Activated CD4-positive, CD25-positive, alpha-beta regulatory T cell treated with anti-CD3 and anti-CD28 coated beads, Interleukin-2, amount 50 U/mL, for 24 hours (primary cell): ENCODE results near the gene SPAG9.

ENCODE experiments used
- ATAC-seq, 2 donors: fragments of 150-1000 bp; cut with Tn5 transposase; one replicate each; pipeline ENCODE4 v1.10.0; 2021; ENCODE audit warnings: mild to moderate bottlenecking in 1 of 2, moderate library complexity in 1 of 2

SPAG9 gene

DNA sequence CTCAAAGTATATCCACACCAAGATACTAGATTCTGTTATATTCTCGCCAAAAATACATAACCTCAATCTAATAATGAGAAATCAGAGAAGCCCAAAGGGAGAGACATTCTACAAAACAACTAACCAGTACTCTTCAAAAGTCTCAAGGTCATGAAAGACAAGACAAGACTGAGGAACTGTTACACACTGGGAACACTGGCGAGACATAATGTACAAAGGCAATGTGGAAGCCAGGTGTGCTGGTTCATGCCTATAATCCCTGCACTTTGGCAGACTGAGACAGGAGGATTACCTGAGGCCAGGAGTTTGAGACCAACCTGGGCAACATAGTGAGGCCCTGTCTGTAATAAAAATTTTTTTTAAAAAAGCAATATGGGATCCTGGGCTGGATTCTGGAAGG is 85.9 kb downstream of the SPAG9 start:
- no peak for ATAC-seq

DNA sequence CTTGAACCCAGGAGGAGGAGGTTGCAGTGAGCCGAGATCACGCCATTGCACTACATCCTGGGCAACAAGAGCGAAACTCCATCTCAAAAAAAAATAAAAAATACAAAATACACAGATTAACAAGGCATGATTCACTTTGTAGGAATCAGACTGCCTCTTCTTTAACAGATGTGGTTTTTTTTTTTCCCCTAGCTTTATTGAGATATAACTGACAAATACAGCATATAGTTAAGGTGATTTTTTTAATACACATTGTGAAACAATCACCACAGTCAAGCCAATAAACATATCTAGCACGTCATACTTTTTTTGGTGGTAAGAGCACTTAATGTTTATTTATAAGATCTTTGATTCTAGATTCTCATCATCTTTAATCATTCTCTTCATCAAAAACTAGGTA is 87.8 kb downstream of the SPAG9 start:
- ATAC-seq: peak in 1 of 2 donors; percentile 12

DNA sequence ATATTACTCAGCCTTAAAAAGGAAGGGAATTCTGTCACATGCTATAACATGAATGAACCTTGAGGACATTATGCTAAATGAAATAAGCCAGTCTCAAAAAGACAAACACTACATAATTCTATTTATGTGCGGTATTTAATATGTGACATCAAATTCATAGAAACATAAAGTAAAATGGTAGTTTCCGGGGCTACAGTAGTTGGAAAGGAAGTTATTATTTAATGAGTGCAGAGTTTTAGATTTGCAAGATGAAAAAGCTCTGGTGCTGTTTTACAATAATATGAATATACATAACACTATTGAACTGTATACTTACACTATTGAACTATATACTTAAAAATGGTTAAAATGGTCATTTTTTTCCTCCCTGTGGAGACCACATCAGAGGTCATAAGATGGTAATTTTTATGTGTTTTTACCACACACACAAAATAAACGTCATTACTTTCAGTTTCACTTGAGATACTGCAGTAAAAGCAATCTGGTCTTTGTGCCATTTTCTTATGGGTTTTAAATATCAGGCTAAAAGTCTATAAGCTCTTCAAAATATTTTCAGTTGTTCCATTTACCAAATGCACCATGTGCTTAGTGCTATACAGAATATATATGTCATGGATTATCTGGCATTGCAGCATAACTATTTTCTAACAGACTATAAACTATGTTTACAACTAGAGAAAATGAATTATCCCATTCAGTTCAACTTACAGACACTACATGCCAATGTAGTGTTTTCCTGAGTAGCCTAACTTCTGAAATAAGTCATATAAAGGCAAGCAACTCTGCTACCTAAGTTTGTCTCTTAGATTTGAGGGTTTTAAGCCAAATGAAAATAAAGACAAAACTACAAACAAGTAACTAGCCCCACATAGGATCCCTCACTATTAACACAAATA is 90.9 kb downstream of the SPAG9 start:
- peak; percentile 88 for ATAC-seq

DNA sequence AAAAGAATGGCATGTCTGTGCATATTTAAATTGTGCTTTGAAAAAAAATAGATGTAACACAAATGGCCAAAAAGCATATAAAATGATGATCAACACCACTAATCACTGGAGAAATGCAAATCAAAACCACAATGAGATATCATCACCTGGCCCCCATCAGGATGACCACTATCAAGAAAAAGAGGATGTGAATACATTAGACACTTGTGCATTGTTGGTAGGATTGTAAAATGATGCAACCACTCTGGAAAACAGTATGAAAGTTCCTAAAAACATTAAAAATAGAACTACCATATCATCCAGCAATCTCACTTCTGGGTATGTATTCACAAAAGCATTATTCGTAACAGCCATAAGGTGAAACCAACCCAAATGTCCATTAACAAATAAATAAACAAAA is 91.5 kb downstream of the SPAG9 start:
- ATAC-seq: no peak

DNA sequence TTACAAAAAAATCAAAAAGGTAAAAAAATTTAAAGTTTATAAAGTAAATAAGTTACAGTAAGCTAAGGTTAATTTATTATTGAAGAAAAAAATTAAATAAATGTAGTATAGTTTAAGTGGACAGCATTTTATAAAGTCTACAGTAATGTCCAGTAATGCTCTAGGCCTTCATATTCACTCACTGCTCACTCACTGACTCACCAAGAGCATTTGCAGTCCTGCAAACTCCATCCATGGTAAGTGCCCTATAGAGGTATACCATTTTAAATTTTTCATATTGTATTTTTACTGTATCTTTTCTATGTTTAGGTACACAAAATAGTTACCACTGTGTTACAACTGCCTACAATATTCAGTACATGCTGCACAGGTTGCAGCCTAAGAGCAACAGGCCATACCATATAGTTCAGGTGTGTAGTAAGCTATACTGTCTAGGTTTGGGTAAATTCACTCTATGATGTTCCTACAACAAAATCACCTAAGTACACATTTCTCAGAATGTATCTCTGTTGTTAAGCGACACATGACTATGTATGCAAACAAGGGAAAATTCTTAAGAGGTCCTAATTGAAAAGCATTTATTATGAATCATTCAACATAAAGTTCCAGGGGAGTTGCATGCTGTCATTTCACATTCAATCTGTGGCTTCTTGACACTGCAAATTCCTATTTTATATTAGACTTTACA is 92.3 kb downstream of the SPAG9 start:
- ATAC-seq: no peak

DNA sequence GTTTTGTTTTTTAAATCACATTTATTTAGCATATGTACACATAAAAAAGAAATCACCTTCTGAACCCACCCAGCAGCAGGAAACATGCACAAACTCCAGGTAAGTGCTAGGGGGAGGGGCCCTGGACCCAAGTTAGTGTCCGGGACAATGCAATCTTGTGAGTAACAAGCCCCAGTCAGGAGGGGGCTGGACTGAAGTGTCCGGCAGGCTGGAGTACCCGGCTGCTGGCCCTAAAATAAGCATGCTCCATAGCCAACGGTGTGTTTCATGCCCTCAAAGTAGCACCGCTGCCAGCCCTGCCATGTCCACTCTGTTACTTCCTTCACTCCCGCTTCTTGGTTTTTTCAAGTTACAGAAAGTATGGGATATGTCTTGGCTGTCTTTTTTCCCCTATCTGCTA is 102.1 kb downstream of the SPAG9 start:
- ATAC-seq: no peak

DNA sequence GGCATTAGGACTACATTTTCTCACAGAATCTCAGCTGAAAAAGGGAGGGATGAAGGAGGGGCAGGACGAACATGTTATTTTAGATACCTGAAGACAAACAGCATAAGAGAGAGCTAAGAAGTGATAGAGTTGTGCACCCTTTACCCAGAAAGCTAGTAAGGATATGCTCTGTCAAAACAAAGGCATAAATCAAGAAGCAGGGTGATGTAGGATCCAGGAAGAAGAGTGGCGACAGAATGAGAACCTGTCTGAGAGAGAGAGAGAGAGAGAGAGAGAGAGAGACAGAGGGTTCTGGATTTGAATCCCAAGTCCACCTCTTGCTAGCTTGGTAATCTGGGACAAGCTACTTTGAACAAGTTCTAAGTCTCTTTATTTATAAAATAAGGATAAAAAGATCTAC is 103.4 kb downstream of the SPAG9 start:
- ATAC-seq: no peak

DNA sequence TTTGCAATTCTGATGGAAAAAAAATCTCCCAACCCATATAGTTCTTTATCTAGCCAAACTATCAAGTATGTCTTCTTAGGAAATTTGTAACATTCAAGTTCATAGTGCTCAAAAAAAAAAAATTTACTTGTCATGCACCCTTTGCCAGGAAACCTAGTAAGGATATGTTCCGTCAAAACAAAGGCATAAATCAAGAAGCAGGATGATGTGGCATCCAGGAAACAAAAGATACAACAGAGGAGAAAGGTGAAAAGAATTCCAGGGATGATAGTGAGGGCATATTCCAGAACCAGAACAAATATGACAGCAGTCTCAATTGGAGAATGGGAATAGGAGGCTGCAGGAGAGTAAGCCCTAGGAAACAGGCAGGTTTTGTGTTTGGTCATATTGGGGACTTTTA is 104.6 kb downstream of the SPAG9 start:
- ATAC-seq: no peak

DNA sequence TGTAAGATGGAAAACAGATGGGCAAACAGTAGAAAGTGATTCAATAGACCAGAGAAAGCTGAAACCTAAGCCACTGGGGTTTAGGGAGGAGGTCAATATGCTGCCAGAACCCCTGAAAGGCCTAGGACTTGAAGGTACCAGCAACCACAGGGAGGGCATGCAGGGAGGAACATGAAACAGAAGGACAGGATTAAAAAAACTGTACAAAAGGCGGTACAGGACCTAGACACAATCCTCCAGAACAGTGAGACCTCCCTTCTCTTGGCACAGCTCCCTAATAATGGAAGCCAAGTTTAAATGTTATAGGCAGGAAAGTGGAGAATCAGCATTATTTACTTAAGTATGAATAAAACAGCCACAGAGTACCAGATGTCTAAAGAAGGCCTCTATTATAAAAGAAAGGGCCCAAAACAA is 105.5 kb downstream of the SPAG9 start:
- ATAC-seq: no peak

DNA sequence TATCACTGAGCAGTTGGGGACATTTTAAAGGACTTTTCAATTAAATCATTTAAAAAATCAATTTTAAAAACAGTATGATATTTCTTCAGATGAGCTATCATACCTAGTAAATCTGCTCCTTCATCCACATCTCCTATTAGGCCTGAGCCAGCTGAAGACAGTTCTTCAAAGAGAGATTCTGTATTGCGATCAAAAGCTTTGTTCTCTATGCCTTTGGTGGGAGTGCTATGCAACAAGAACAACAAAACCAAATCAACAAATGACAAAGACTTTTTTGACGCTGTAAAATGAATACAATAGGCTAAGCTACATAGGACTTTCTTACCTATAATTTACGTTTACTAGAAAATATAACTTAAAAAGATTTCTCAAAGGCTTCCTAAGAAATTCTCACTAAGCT is 106.5 kb downstream of the SPAG9 start:
- ATAC-seq: no peak

DNA sequence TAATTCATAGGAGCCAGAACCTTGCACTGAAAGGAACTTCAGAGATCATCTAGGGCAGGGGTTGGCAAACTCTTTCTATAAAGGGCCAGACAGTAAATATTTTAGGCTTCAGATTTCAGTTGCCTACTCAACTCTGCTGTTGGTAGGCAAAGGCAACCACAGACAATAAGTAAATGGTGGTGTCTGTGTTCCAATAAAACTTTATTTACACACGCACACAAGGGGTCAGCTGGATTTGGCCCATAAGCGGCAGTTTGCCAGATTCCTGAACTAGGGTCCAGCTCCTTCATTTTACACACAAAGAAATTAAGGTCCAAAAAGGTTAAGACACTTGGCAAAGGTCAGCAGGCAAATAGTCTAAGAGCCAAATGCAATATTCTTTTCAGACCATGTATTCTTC is 107.3 kb downstream of the SPAG9 start:
- no peak for ATAC-seq

DNA sequence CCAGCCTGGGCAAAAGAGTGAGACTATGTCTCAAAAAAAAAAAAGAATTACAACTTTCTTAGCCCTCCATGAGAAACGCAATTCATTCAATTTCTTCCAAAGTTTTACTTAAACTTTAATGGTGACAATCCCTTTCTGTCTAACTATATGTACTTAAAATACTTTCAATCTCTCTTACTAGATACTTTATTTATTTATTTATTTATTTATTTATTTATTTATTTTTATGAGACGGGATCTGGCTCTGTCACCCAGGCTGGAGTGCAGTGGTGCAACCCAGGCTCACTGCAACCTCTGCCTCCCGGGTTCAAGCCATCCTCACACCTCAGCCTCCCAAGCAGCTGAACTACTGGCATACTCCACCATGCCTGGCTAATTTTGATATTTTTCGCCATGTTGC is 108.1 kb downstream of the SPAG9 start:
- ATAC-seq: no peak

DNA sequence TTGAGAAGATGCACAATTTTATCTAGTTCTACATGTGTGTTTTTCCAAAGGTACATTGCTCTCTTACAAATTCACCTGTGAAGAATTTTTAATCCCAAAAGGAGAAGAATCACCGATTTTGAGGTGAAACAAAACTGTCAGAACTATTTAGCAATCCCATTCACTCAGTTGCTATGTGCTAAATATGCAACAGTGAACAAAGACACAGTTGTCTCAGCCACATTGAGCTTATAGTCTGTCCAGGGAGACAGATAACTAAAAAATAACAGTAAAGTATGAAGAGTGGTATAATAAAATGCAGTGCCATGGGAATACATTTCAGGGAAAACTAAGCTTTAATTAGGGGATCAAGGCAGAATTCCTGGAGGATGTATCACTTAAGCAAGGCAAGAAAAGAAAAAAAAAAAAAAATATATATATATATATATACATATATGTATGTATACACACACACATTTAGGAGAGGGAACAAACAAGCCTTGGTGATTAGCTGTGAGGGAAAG is 110.4 kb downstream of the SPAG9 start:
- ATAC-seq: no peak

DNA sequence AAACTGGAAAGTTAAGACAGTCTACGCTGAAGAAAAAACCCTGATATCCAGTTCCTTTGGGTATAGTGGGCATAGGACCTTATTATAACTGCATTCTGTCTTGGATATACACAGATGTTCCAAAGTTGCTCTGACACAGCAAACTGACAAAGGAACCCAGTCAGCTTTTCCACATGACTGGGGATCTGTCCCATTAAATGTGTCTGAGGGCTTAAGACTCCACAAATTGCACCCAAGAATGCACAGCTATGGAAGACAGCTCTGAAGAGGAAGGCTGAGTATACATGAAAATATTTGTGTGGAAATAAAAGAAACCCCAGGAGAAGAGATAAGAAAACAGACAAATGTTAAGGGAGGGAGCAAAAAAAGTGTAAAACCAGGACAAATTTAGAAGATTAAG is 114.1 kb downstream of the SPAG9 start:
- no peak for ATAC-seq

DNA sequence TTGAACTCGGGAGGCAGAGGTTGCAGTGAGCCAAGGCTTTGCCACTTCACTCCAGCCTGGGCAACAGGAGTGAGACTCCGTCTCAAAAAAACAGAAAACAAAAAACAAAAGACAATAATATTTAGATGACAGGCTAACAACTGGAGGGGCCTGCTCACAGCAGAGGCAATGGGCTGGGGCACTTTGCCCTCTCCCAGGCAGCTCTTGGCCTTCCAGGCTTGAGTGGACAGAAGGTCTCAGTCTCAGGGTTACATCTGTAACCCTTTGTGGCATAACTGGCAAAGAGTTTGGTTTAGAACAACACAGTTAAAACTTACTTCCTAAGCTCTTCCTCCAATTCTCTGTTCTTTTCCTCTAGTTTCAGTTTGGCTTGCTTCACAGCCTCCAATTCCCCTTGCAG is 114.9 kb downstream of the SPAG9 start:
- no peak for ATAC-seq

DNA sequence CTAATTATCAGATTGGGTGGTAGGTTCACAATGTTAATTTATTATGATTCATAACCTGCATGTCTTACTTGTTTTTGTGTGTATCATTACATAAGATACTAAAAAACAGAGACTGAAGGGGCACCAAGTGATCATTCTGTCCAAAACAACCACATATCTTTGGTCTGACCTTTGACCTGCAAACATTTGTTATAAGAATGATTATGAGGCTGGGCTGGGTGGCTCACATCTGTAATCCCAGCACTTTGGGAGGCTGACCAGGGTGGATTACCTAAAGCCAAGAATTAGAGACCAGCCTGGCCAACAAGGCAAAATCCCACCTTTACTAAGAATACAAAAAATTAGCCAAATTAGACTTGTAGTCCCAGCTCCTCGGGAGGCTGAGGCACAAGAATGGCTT is 116.4 kb downstream of the SPAG9 start:
- ATAC-seq: no peak

DNA sequence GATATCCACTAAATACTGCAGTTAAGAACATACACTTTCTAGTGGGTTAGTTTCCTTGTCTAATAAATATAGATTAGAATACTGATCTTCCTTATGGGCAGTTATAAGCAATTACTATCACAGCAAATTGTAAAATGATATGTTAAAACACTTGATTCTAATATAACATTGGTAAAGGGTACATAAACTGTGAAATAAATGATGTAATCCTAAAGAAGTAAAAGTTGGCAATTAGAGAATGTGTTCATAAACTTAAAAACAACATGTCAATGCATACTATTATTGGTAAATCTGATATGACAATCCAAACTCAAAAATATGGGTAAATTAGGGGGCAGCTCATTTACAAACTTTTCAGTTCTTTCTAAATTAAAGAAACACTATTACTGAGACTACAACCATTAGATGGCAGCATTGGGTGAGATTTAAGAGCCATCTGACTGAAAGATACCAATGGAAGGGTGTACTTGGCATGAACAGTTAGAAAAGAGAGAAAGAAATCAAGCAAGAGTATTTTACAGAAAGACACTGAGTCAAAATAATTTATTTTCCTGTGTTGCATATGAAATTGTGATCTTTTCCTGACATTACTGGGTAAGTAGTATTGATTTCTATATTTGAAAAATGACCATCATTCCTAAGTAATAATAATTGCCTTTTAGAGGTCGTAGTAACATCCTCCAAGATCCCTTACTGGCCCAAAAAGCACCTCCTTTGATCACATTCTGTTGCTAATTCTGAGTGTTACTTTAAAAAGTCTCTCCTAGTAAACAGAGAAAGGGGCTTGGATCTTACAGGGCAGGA is 119.6 kb downstream of the SPAG9 start:
- peak; percentile 65 to 70 for ATAC-seq

DNA sequence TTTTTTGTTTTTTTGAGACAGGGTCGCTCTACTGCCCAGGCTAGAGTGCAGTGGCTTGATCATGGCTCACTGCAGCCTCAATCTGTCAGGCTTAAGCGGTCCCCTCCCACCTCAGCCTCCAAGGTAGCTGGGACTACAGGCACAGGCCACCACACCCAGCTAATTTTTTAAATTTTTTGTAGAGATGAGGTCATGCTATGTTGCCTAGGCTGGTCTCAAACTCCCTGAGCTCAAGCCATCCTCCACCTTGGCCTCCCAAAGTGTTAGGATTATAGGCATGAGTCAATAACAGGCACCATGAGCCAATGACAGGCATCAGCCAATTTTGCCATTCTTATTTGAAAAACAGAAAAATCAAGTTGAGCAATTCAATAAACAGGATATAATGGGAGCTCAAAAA is 125.0 kb downstream of the SPAG9 start:
- ATAC-seq: no peak

DNA sequence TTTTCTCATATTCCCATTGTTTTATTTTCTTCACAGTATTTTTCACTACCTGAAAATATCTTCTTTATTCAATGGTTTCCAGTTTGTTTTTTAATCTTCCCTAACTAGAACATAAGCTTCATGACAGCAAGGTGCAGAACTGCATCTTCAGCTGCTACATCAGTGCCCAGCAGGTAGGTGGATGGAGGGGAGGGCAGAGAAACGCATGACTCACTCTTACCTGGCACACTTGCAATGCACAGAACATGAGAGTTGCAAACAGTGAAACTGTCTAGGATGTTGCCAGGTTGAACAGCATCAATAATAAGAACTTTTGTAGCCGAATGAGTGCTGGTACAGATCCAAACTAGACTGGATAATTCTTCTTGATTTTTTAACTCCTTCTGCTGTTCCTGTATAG is 127.1 kb downstream of the SPAG9 start:
- no peak for ATAC-seq

DNA sequence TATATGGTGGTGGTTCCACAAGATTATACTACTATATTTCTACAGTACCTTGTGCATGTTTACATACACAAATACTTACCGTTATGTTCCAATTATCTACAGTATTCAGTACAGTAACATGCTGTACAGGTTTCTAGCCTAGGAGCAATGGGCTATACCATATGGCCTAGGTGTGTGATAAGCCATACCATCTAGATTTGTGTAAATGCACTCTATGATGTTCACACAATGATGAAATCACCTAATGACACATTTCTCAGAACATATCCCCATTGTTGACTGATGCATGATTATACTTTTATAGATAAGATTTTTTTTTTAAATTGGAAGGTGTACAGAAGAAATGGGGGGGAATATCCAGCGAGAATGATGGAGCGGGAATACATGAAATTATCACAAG is 131.5 kb downstream of the SPAG9 start:
- no peak for ATAC-seq

DNA sequence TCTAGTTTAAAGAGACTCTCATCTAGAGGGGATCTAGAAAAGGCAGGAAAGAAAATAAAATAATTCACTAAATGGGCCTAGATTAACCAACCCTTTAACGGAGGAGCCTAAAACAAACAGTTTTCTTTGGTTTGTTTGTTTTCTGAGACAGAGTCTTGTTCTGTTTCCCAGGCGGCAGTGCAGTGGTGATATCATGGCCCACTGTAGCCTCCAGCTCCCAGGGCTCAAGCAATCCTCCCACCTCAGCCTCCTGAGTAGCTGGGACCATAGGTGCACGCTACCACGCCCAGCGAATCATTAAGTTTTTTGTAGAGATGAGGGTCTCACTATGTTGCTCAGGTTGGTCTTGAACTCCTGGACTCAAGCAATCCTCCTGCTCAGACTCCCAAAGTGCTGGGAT is 132.2 kb downstream of the SPAG9 start:
- ATAC-seq: no peak

DNA sequence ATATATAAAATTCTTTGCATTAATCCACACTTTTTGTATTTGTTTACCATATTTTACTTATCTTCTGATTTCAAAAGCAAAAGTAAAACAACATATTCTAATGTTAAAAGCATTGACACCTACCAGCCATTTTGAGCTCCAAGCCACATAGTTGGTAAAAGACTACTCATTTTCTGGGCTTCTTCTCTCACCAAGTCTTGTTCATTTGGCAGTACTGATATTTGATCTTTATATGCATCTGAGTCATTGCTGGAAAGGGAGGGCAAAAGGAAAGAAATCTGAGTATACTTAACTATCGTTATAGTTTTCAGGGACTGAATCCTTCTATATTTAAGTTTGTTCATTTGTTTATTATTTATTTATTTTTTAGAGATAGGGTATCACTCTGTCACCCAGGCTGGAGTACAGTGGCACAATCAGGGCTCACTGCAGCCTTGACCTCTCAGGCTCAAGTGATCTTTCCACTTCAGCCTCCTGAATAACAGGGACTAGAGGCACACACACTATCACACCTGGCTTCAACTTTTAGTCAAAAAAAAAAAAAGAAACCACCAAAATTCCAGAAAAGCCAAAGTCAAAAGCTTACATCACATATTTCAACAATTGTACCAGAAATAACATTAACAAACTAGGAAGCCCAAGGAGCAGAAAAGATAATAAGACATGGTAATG is 133.5 kb downstream of the SPAG9 start:
- peak; percentile 41 to 59 for ATAC-seq

DNA sequence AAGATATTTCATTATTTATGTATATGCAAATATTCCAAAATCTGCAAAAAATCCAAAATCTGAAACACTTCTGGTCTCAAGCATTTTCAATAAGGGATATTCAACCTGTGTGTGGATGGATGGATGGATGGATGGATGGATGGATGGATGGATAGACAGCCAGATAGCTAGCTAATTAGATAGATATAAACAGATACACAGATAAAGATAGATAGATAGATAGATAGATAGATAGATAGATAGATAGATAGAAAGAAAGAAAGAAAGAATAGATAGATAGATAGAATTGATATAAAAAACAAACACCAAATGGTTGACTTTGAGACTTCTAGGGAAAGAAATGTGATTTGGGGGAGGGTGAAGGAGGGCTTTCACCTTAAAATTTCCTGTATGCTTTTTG is 139.4 kb downstream of the SPAG9 start:
- no peak for ATAC-seq
